HG02678 (cell line): ENCODE data around the gene SIM2.

ENCODE experiments used
- ATAC-seq: cut with Tn5 transposase; IDR thresholded peaks from one replicate; pipeline ENCODE4 v1.9.1; 2021; ENCODE audit warnings: mild to moderate bottlenecking, moderate library complexity; ENCODE audit not compliant: unreplicated experiment

Gene SIM2

GRCh38 chr21:36686955-36687354, 12.0 kb upstream of the SIM2 start:
- no peak for ATAC-seq

DNA sequence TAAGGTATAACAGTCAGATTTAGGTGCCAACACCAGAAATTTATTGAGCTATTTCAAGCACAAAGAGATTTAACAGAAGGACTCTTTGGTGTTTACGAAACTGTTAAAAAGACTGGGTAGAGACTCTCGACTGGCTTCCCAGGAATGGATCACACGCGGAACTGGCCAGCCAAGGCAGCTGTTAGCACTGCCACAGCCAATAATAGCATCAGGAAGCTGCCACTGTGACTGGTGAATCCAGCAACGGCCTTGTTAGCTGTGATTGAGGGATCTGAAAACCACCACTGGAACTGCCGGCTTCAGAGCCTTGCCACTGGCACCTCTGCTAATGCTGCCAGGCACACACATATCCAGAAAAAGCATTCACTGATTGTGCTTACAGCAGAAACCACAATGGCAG, 10.6 kb upstream of the SIM2 start:
- no peak for ATAC-seq

DNA sequence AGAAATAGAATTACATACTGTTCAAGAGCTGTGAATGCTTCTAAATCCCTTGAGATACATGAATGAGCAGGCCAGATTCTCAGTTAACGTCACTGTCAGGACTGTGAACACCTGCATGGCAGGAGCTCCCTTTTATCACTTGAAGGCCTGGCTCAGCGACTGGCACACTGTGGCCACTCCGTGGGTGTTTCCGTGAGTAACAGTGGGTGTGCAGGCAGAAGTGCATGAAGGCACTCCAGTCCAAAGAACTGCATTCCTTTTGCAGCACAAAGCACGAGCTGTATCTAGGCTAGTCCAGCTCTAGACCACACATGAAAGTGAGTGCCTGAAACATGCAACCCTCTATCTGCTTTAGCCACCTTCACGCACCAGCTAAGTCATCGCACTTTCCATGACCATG, 9.6 kb upstream of the SIM2 start:
- no peak for ATAC-seq

DNA sequence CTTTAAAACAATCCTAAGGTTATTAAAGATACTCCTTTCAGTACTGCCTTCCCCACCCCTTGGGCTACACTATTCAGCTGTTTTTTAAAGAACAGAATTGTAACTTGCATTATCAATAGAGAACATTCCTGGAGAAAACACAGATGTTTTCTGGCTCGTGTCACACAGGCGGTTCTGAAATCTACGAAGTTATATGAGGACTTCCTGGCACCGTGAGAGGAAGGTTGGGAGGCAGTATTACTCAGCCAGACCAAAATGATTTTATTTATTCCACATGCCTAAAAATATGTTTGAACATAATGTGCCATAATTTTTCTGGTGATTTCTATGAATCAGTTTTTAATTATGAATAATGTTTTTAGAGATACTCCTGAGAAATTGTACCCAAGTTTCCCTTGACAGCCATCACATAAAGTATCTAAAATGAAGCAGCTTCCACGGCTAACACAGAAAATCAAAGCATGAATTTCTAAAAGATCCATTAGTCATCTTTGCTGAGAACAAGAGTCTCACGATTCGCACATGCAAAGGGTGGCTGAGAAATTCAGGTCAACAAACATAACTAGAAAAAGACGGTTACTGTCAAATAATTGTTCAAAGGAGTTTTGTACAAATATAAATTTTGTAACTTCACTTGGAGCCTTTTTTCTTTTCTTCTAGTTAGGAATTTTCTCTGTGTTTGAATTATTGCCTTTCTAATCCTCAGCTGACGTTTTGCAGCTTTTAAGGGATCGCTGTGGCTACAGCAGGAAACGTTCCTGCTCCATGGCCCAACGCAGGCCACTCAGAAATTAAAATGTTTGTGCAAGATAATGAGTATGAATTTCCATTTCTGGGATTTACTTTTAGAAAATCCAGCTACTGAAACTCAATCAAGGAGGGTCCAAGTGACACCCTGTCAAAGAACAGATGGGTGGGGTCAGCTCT, 8.0 kb upstream of the SIM2 start:
- no peak for ATAC-seq

DNA sequence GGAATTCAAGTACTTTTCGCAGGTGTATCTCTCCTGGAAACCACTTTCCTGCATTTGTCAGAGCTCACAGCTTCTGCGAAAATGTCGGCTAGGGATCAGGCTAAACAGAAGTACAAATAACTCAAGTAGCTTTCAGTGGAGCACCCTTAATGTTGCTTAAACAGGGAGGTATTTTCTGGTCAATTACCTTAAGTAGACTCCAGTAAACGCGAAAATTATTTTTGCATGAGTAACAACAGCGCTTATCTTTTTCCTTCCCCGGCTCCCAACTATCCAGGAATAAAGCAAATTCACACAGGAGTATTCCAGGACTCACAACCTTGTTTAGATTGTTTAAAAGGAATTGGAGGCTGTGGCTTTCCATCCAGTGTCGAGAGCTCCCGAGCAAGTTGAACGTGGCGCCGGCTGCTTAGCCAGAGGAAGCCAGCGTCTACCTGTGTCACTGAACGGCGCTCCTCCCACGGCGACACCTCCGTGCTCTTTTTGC, 7.3 kb upstream of the SIM2 start:
- ATAC-seq = no peak

DNA sequence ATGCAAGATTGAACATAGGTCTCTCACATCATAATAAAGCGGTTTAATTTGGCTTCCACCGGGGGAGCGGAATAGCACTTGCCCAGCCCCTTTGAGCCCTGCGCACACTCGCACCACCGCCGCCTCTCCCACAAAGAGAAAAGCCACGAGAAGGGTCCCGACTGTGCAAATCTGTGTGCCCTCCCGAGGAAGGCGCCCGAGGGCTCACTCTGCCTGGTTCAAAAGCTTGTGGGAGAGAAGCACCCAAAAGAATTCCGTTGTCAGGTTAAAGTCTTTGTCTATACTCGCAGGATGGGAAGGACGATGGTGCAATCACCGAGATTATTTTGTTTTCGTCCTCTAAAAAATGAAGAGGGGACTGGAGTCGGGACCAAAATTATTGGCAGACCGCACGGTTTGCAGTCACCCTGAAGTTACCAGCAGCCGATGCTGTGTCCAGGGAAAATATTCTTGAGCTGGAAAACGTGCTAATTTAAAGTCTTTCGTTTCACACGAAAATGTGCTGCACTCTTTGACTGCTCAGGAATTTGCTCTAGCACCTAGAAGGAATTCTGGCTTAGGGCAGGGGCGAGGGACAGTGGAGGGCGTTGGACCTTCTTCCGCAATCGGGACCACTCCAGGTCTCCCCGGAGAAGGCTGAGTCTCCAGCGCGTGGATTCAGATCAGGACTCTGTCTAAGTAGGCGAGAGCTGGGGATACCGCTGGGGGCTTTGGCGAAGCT, 6.6 kb upstream of the SIM2 start:
- ATAC-seq = no peak

DNA sequence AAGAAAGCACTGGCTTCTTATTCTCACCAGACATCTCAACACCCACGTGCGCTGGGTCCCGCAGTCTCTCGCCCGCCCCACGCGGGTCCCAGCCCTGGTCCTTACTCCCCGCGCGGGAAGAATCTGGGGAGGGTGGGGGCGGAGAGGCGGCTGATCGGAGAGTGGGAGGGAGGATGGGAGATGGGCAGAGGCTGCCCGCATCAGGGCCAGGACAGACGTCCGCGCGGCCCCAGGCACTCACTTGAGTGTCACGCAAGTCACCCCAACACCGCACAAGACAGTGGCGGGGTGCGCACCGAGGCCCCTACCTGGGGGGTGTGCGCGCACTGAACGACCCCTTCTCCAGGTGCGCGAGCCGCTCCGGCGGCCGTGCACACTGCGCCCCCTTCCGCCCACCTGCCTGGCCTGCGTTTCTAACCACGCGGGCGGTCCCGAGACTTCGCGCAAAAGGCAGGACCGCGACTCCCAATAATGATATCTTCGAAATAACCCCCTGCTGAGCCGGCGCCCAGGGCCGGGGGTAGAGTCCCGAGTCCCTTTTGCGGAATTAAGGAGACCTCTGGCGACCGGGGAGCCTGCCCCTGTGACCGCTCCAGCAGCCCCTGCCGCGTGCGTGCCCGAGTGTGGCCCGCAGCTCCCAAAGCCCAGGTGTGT, 6.0 kb upstream of the SIM2 start:
- ATAC-seq = no peak

DNA sequence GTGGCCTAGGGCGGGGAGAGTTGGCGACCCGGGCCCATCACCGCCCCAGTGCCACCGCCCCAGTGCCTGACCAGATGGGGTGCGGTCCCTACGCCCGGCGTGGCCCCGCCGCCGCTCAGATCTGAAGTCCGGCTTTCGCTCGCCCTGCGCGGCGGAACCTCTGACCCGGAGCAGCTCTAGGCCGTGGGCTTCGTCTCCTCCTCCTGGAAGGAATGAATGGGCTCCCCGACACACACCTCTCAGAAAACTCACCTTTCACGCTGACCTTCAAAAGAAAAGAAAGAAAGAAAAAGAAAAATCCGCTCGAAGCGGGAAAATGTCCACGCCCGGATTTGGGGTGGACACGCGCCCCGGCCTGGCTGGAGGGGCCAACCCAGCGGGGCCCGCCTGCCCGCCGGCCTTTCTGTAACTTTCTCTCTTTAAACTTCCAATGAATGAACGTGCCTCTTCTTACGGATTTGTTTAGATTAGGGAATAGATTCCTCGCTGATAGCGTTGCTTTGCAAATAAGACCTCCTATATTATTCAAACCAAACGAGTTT, 5.4 kb upstream of the SIM2 start:
- no peak for ATAC-seq

GRCh38 chr21:36694031-36694515, 4.8 kb upstream of the SIM2 start:
- no peak for ATAC-seq

- no peak for ATAC-seq
These were observed 4.2 kb upstream of the SIM2 start for GRCh38 chr21:36694593-36695282.

DNA sequence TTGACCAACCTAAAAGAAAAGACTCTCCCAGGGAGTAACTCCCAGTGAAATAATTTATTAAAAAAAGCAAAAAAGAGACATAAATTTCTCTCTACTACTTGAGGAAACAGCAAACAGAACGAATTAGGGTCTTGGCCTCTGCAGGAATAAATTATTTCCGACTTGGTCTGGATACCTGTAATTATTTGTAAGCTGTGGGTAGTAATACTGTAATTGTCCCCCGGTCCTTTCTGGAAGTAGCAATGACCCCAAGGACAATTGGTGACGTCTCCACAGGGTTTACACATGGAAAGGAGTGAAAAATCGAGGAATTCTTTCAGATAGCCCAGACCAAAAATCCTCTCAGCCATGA, 3.7 kb upstream of the SIM2 start:
- no peak for ATAC-seq

DNA sequence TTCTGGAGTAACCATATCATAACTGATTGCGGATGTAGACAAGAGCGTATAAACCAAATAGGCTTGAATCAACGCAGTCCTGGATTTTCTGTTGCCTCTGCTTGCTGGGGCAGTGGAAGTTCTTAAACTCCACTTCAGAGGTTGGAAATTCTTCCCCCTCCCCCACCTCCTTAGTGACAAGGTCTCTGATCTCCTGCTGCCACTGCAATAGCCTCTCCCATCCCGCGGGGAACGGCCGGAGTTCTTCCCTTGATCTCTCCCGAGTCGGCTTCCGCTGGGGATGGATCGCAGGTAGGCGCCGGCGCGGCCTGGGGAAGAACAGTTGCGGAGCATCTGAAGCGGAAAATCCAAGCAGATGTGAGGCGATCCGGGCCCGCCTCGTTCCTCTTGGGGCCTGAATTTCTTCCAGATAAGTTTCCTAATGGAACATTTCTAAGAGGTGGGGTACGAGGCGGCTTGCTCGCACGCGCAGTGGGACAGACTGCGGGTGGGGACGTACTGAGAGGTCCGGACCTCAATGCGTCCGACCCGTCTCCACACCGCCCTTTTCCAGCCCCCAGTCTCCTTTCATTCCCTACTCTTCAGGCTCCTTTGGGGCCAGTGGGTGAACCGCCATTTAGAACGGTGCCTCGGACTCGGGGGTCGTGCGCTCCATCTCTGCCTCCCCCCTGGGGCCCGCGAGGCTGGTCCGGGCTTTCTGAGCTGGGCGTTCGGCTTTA, 3.1 kb upstream of the SIM2 start:
- ATAC-seq = no peak

GRCh38 chr21:36696390-36697059, 2.4 kb upstream of the SIM2 start:
- no peak for ATAC-seq

GRCh38 chr21:36697060-36697850, 1.7 kb upstream of the SIM2 start:
- no peak for ATAC-seq

GRCh38 chr21:36697851-36698384, 997 bp upstream of the SIM2 start:
- ATAC-seq = no peak

DNA sequence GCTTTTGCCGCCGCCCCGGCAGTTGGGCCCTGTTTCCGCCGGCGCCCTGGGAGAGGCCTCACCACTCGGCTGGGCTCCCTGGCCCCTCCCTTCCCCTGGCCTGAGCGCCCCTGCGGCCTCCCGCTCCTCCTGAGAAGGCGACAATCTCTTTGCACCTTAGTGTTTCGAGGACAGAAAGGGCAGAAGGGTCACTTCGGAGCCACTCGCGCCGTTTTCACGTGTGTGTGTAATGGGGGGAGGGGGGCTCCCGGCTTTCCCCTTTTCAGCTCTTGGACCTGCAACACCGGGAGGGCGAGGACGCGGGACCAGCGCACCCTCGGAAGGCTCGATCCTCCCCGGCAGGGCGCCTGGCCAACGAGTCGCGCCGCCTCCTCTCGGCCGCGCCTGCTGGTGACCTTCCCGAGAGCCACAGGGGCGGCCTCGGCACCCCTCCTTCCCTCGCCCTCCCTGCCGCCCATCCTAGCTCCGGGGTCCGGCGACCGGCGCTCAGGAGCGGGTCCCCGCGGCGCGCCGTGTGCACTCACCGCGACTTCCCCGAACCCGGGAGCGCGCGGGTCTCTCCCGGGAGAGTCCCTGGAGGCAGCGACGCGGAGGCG, 432 bp upstream of the SIM2 start:
- ATAC-seq = no peak

DNA sequence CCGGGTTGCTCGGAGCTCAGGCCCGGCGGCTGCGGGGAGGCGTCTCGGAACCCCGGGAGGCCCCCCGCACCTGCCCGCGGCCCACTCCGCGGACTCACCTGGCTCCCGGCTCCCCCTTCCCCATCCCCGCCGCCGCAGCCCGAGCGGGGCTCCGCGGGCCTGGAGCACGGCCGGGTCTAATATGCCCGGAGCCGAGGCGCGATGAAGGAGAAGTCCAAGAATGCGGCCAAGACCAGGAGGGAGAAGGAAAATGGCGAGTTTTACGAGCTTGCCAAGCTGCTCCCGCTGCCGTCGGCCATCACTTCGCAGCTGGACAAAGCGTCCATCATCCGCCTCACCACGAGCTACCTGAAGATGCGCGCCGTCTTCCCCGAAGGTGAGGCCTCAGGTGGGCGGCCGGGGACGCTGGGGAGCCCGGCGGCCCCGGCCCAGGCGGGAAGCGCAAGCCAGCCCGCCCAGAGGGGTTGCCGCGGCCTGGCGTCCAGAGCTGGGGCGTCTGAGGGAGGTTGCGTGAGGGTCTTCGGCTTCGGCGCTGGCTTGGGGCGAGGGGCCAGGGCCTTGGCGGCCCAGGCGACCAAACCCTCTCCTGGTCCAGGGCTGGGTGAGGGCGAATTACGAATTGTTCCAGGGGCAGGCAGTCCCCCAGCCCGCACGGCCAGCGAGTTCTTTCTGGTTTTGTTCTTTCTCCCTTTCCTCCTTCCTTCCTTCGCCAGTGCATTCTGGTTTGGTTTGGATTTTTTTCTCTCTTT, 805 bp downstream of the SIM2 start:
- no peak for ATAC-seq
